SK-N-SH treated with all-trans-retinoic acid at 6 μM for 48 hours (cell line): ENCODE results near the gene PPOX.

Experiments
- ATAC-seq: fragments of 200-7000 bp; cut with Tn5 transposase; 3 replicates; pipeline ENCODE4 v1.9.1; 2020; ENCODE audit warnings: mild to moderate bottlenecking, moderate library complexity
- ARNTL ChIP-seq: fragments of 450-650 bp; formaldehyde crosslinking; IDR thresholded peaks from 2 replicates; pipeline ENCODE4 v1.5.0; 2020; ENCODE audit warnings: low read depth, mild to moderate bottlenecking, moderate library complexity, borderline replicate concordance
- BACH2 ChIP-seq: fragments of 250-450 bp; sonication (Bioruptor Pico); IDR thresholded peaks from 2 replicates; pipeline ENCODE4 v1.9.0; 2021; ENCODE audit warnings: mild to moderate bottlenecking, borderline replicate concordance
- CSDC2 ChIP-seq: fragments of 250-450 bp; sonication (Bioruptor Pico); IDR thresholded peaks from 2 replicates; pipeline ENCODE4 v1.5.0; 2020; ENCODE audit warnings: mild to moderate bottlenecking, moderate library complexity
- CSRNP3 ChIP-seq: fragments of 250-450 bp; sonication (Bioruptor Pico); IDR thresholded peaks from 2 replicates; pipeline ENCODE4 v1.5.1; 2021; ENCODE audit warnings: mild to moderate bottlenecking, moderate library complexity
- ESRRG ChIP-seq: fragments of 250-450 bp; sonication (Bioruptor Pico); IDR thresholded peaks from 2 replicates; pipeline ENCODE4 v1.6.1; 2021; ENCODE audit warnings: mild to moderate bottlenecking
- ISL1 ChIP-seq: fragments of 250-450 bp; sonication (Bioruptor Pico); IDR thresholded peaks from 2 replicates; pipeline ENCODE4 v2.1.2; 2022; ENCODE audit warnings: mild to moderate bottlenecking, moderate library complexity
- OSR1 ChIP-seq: fragments of 250-450 bp; sonication (Bioruptor Pico); IDR thresholded peaks from 2 replicates; pipeline ENCODE4 v1.8.0; 2022; ENCODE audit warnings: moderate library complexity, mild to moderate bottlenecking, inconsistent platforms
- PATZ1 ChIP-seq: fragments of 250-450 bp; sonication (Bioruptor Pico); IDR thresholded peaks from 2 replicates; pipeline ENCODE4 v1.8.0; 2020; ENCODE audit warnings: mild to moderate bottlenecking, moderate library complexity, borderline replicate concordance
- POU6F1 ChIP-seq: fragments of 250-450 bp; sonication (Bioruptor Pico); IDR thresholded peaks from 2 replicates; pipeline ENCODE4 v1.8.0; 2021; ENCODE audit warnings: low read depth, mild to moderate bottlenecking, moderate library complexity, borderline replicate concordance
- PPARA ChIP-seq: fragments of 250-450 bp; sonication (Bioruptor Pico); IDR thresholded peaks from 2 replicates; pipeline ENCODE4 v1.5.0; 2020; ENCODE audit warnings: mild to moderate bottlenecking, borderline replicate concordance
- RARB ChIP-seq: fragments of 250-450 bp; sonication (Bioruptor Pico); IDR thresholded peaks from 2 replicates; pipeline ENCODE4 v1.8.0; 2021; ENCODE audit warnings: mild to moderate bottlenecking, moderate library complexity
- SNAI2 ChIP-seq: fragments of 250-450 bp; sonication (Bioruptor Pico); IDR thresholded peaks from 2 replicates; pipeline ENCODE4 v1.5.0; 2020; ENCODE audit warnings: mild to moderate bottlenecking, moderate library complexity
- TCF4 ChIP-seq: fragments of 250-450 bp; sonication (Bioruptor Pico); IDR thresholded peaks from 2 replicates; pipeline ENCODE4 v1.8.0; 2021; ENCODE audit warnings: mild to moderate bottlenecking, moderate library complexity, borderline replicate concordance
- TOX ChIP-seq: fragments of 250-450 bp; sonication (Bioruptor Pico); IDR thresholded peaks from 2 replicates; pipeline ENCODE4 v1.8.0; 2021; ENCODE audit warnings: mild to moderate bottlenecking, moderate library complexity, borderline replicate concordance
- TSHZ2 ChIP-seq: fragments of 250-450 bp; sonication (Bioruptor Pico); IDR thresholded peaks from 2 replicates; pipeline ENCODE4 v1.5.0; 2020; ENCODE audit warnings: mild to moderate bottlenecking, moderate library complexity
- ZC3H10 ChIP-seq: fragments of 250-450 bp; sonication (Bioruptor Pico); IDR thresholded peaks from 2 replicates; pipeline ENCODE4 v1.5.1; 2021; ENCODE audit warnings: mild to moderate bottlenecking, moderate library complexity
- ZFP3 ChIP-seq: fragments of 250-450 bp; sonication (Bioruptor Pico); IDR thresholded peaks from 2 replicates; pipeline ENCODE4 v1.5.0; 2020; ENCODE audit warnings: mild to moderate bottlenecking, moderate library complexity
- ZNF565 ChIP-seq: fragments of 450-650 bp; formaldehyde crosslinking; conservative IDR thresholded peaks from 2 replicates; pipeline ENCODE4 v1.5.0; 2020; ENCODE audit warnings: low read depth, mild to moderate bottlenecking, moderate library complexity
- ZNF70 ChIP-seq: fragments of 450-650 bp; formaldehyde crosslinking; IDR thresholded peaks from 2 replicates; pipeline ENCODE4 v1.5.0; 2020; ENCODE audit warnings: mild to moderate bottlenecking, moderate library complexity
- ZNF8 ChIP-seq: fragments of 450-650 bp; formaldehyde crosslinking; IDR thresholded peaks from 2 replicates; pipeline ENCODE4 v1.5.0; 2020; ENCODE audit warnings: mild to moderate bottlenecking, moderate library complexity

The PPOX gene

GRCh38 chr1:161193561-161194235 is 27.5 kb downstream of the PPOX start:
- no peak for ATAC-seq
- no peak for TF ChIP-seq OSR1 (CRISPR knock-in tag)
- TF ChIP-seq CSDC2 (CRISPR knock-in tag): no peak
- no peak for TF ChIP-seq SNAI2 (CRISPR knock-in tag)
- no peak for TF ChIP-seq TCF4 (CRISPR knock-in tag)
- TF ChIP-seq TOX: no peak
- no peak for TF ChIP-seq ZNF70
- no peak for TF ChIP-seq ISL1
- TF ChIP-seq POU6F1 (CRISPR knock-in tag): no peak
- TF ChIP-seq ARNTL (CRISPR knock-in tag): no peak
- TF ChIP-seq ZFP3 (CRISPR knock-in tag): no peak
- TF ChIP-seq ZNF565 (CRISPR knock-in tag): no peak
- no peak for TF ChIP-seq ESRRG (CRISPR knock-in tag)
- TF ChIP-seq TSHZ2: no peak
- no peak for TF ChIP-seq CSRNP3 (CRISPR knock-in tag)
- TF ChIP-seq ZC3H10: no peak
- no peak for TF ChIP-seq PATZ1 (CRISPR knock-in tag)

- TF ChIP-seq RARB (CRISPR knock-in tag) (no peak), ZNF8 (no peak), ZFP3 (CRISPR knock-in tag) (no peak), ISL1 (no peak), ZNF70 (no peak), CSRNP3 (CRISPR knock-in tag) (no peak)
- no peak for ATAC-seq
Observed at GRCh38 chr1:161195171-161195570, 28.9 kb downstream of the PPOX start.

GRCh38 chr1:161196111-161196510 is 29.9 kb downstream of the PPOX start:
- ATAC-seq: no peak
- no peak for TF ChIP-seq SNAI2 (CRISPR knock-in tag)
- no peak for TF ChIP-seq PPARA
- no peak for TF ChIP-seq ZFP3 (CRISPR knock-in tag)
- TF ChIP-seq PATZ1 (CRISPR knock-in tag): no peak
- TF ChIP-seq BACH2: no peak
- no peak for TF ChIP-seq OSR1 (CRISPR knock-in tag)
- no peak for TF ChIP-seq ARNTL (CRISPR knock-in tag)
- no peak for TF ChIP-seq ESRRG (CRISPR knock-in tag)
- TF ChIP-seq TOX: no peak
- no peak for TF ChIP-seq ZC3H10
- no peak for TF ChIP-seq TSHZ2
- TF ChIP-seq, all 23 proteins: peak for 0
